H54 (cell line): ENCODE data around the gene RPL10A.

Experiments used
- DNase-seq: peaks from one replicate; pipeline ENCODE4 v3.0.0; 2011; ENCODE audit warnings: low spot score, mixed read lengths; ENCODE audit not compliant: insufficient read length
- FAIRE-seq: peaks from 3 replicates; lab custom pipeline; 2011; peaks lifted over from hg19 to GRCh38; lab: Jason Lieb, UNC
- POLR2A ChIP-seq: IDR thresholded peaks from 2 replicates; pipeline ENCODE4 v1.6.1; 2011; ENCODE audit warnings: low read depth, mild to moderate bottlenecking, low read length

RPL10A gene

GRCh38 chr6:35487658-35488516, 19.7 kb downstream of the RPL10A start:
- no peak for FAIRE-seq
- peak; percentile 70 for DNase-seq
- no peak for TF ChIP-seq POLR2A

- TF ChIP-seq POLR2A, result no peak
- no peak for DNase-seq
- no peak for FAIRE-seq
These were observed 20.3 kb downstream of the RPL10A start for GRCh38 chr6:35488517-35488862.

GRCh38 chr6:35489066-35489465, 20.9 kb downstream of the RPL10A start:
- DNase-seq (no peak), FAIRE-seq (no peak)
- TF ChIP-seq POLR2A, result no peak

GRCh38 chr6:35489995-35490791, 22.0 kb downstream of the RPL10A start:
- DNase-seq (no peak), FAIRE-seq (no peak)
- no peak for TF ChIP-seq POLR2A

GRCh38 chr6:35490821-35491557, 22.8 kb downstream of the RPL10A start:
- DNase-seq (no peak), FAIRE-seq (no peak)
- TF ChIP-seq POLR2A, result no peak

GRCh38 chr6:35491558-35492257, 23.5 kb downstream of the RPL10A start:
- no peak for DNase-seq
- FAIRE-seq, result no peak
- TF ChIP-seq POLR2A, result no peak

- no peak for TF ChIP-seq POLR2A
These were observed 24.2 kb downstream of the RPL10A start for GRCh38 chr6:35492258-35492973.

GRCh38 chr6:35492974-35493284, 24.7 kb downstream of the RPL10A start:
- FAIRE-seq, result no peak
- DNase-seq, result no peak
- no peak for TF ChIP-seq POLR2A

More at GRCh38 chr6:35492258-35492973, 24.2 kb downstream of the RPL10A start:
- FAIRE-seq, result no peak
- no peak for DNase-seq

- DNase-seq (no peak), FAIRE-seq (no peak)
- no peak for TF ChIP-seq POLR2A
These were observed 25.2 kb downstream of the RPL10A start for GRCh38 chr6:35493307-35493983.

- DNase-seq (no peak), FAIRE-seq (no peak)
- no peak for TF ChIP-seq POLR2A
These were observed 26.0 kb downstream of the RPL10A start for GRCh38 chr6:35494161-35494563.

GRCh38 chr6:35495258-35496035, 27.2 kb downstream of the RPL10A start:
- no peak for TF ChIP-seq POLR2A
- DNase-seq, result no peak
- FAIRE-seq, result no peak
